ENCODE data around the gene NEIL3. TPM values are rescaled to one million over a fixed set of nuclear protein-coding genes. Genes with fewer than 3 reads are reported as not detected.
"Not testable (repeated sequence)": the region's sequence is repeated elsewhere in the genome, so short reads cannot be mapped to it uniquely, and the experiment has no call there.

The NEIL3 gene
- polyA plus RNA-seq, 1 donor from 2014 or later = not detected

- H3K27me3 Mint-ChIP-seq = no peaks in the 10 kb centered on the region
- no peaks in the 10 kb centered on the region for H3K9me3 Mint-ChIP-seq
- H3K4me1 Mint-ChIP-seq = no peaks in the 10 kb centered on the region
- no peak overlapping the region for H3K4me3 Mint-ChIP-seq
- H3K36me3 Mint-ChIP-seq = no peaks in the 10 kb centered on the region
- no peak overlapping the region for H3K27ac Mint-ChIP-seq
Measured at GRCh38 chr4:177287255-177287654, 22.4 kb upstream of the NEIL3 start.

- H3K4me3 Mint-ChIP-seq = no peak overlapping the region
- H3K27me3 Mint-ChIP-seq = no peaks in the 10 kb centered on the region
- H3K4me1 Mint-ChIP-seq = no peaks in the 10 kb centered on the region
- no peak overlapping the region for H3K27ac Mint-ChIP-seq
- H3K9me3 Mint-ChIP-seq = no peaks in the 10 kb centered on the region
- H3K36me3 Mint-ChIP-seq = no peaks in the 10 kb centered on the region
Measured at GRCh38 chr4:177288335-177288734, 21.3 kb upstream of the NEIL3 start.

GRCh38 chr4:177290780-177291179 is 18.9 kb upstream of the NEIL3 start:
- Mint-ChIP-seq H3K27ac (no peak overlapping the region), H3K9me3 (peaks cover 0 to 2% (median 0%) of the 10 kb centered on the region in 3 donors), H3K27me3 (no peaks in the 10 kb centered on the region), H3K36me3 (no peaks in the 10 kb centered on the region), H3K4me1 (no peaks in the 10 kb centered on the region), H3K4me3 (no peak overlapping the region)

DNA sequence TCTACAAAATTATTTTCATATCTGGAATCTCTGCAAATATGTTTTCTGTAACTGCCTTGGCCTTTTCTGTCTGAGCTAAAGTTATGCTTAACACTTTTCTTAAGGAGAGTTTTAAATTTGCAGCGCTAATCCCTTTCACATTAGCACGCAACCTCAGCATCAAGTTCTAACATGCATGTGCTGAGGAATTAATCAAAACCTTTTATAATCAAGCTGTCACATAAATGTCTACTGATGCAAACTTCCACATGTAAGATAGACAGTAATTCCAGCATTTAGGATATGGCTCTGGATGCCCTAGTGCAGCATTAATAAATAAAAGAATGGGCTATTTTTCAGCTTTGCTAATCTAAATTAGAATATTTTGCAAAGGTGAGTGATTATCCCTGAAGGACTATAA is 17.5 kb upstream of the NEIL3 start:
- Mint-ChIP-seq H3K4me3 (no peak overlapping the region), H3K27ac (no peak overlapping the region), H3K4me1 (no peaks in the 10 kb centered on the region), H3K36me3 (no peaks in the 10 kb centered on the region), H3K9me3 (peaks cover 0 to 2% (median 0%) of the 10 kb centered on the region in 3 donors), H3K27me3 (no peaks in the 10 kb centered on the region)

GRCh38 chr4:177293208-177294033 is 16.3 kb upstream of the NEIL3 start:
- Mint-ChIP-seq H3K27me3 (no peaks in the 10 kb centered on the region), H3K4me1 (no peaks in the 10 kb centered on the region), H3K27ac (no peak overlapping the region), H3K36me3 (no peaks in the 10 kb centered on the region), H3K4me3 (no peak overlapping the region), H3K9me3 (peaks cover 2 to 9% (median 8%) of the 10 kb centered on the region in 3 donors)

DNA sequence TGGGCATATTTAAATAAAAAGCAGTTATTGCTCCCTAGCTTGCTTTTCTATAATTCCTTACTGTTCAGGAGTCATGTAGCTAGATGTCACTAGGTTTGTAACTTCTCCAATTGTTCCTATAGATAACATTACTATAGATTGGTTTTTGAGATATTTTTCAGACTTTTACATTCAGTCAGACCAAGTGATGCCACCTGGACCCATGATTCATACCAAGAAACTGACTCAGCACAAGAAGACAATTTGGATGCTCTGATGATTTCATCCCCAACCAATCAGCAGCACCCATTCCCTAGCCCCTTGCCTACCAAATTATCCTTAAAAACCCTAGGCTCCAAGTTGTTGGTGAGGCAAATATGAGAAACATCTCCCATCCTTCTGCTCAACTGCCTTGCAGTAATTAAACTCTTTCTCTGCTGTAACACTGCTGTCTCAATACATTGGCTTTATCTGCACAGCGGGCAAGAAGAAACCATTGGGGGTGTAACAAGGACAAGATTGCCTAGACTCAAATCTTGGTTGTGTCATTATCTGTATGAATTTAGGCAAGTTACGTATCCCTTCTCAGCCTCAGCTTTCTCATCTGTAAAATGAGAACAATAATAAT is 11.8 kb upstream of the NEIL3 start:
- Mint-ChIP-seq H3K27me3 (no peaks in the 10 kb centered on the region), H3K9me3 (peaks cover 2 to 9% (median 8%) of the 10 kb centered on the region in 3 donors), H3K4me3 (no peak overlapping the region), H3K36me3 (no peaks in the 10 kb centered on the region), H3K4me1 (peaks cover 0 to 2% (median 0%) of the 10 kb centered on the region in 3 donors), H3K27ac (no peak overlapping the region)

- no peak overlapping the region for H3K27ac Mint-ChIP-seq
- peaks cover 0 to 2% (median 0%) of the 10 kb centered on the region in 3 donors for H3K4me1 Mint-ChIP-seq
- H3K4me3 Mint-ChIP-seq = no peak overlapping the region
- no peaks in the 10 kb centered on the region for H3K36me3 Mint-ChIP-seq
- H3K9me3 Mint-ChIP-seq = peaks cover 0 to 9% (median 8%) of the 10 kb centered on the region in 3 donors
- no peaks in the 10 kb centered on the region for H3K27me3 Mint-ChIP-seq
Measured at GRCh38 chr4:177301126-177301639, 8.5 kb upstream of the NEIL3 start.

- peaks cover 0 to 2% (median 0%) of the 10 kb centered on the region in 3 donors for H3K4me1 Mint-ChIP-seq
- no peak overlapping the region for H3K27ac Mint-ChIP-seq
- H3K4me3 Mint-ChIP-seq = no peak overlapping the region
- peaks cover 0 to 7% (median 7%) of the 10 kb centered on the region in 3 donors for H3K9me3 Mint-ChIP-seq
- no peaks in the 10 kb centered on the region for H3K36me3 Mint-ChIP-seq
- no peaks in the 10 kb centered on the region for H3K27me3 Mint-ChIP-seq
Measured at GRCh38 chr4:177302371-177303100, 7.1 kb upstream of the NEIL3 start.

- Mint-ChIP-seq H3K27me3 (no peaks in the 10 kb centered on the region), H3K27ac (no peak overlapping the region), H3K36me3 (no peaks in the 10 kb centered on the region), H3K9me3 (no peaks in the 10 kb centered on the region), H3K4me3 (no peak overlapping the region), H3K4me1 (peaks cover under 1 to 2% (median 1%) of the 10 kb centered on the region in 3 donors)
Measured at GRCh38 chr4:177304094-177304493, 5.6 kb upstream of the NEIL3 start.

DNA sequence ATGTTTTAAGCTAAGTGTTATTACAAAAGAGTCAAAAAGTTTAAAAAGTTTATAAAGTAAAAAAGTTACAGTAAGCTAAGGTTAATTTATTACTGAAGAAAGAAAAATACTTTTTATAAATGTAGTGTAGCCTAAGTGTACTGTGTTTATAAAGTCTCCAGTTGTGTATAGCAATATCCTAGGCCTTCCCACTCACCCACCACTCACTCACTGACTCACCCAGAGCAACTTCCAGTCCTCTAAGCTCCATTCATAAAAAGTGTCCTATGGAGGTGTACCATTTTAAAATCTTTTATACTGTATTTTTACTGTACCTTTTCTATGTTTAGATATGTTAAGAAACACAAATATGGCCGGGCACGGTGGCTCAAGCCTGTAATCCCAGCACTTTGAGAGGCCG is 4.8 kb upstream of the NEIL3 start:
- not testable (repeated sequence) for H3K4me3 Mint-ChIP-seq, H3K9me3 Mint-ChIP-seq, H3K4me1 Mint-ChIP-seq, H3K36me3 Mint-ChIP-seq, H3K27me3 Mint-ChIP-seq, H3K27ac Mint-ChIP-seq

GRCh38 chr4:177308125-177308524 is 1.5 kb upstream of the NEIL3 start:
- Mint-ChIP-seq H3K36me3 (no peaks in the 10 kb centered on the region), H3K27ac (no peak overlapping the region), H3K9me3 (no peaks in the 10 kb centered on the region), H3K4me1 (peaks cover 4 to 12% (median 10%) of the 10 kb centered on the region in 3 donors), H3K4me3 (peak overlapping the region in 3 of 4 donors; percentile 29 to 54 (median 41)), H3K27me3 (no peaks in the 10 kb centered on the region)

DNA sequence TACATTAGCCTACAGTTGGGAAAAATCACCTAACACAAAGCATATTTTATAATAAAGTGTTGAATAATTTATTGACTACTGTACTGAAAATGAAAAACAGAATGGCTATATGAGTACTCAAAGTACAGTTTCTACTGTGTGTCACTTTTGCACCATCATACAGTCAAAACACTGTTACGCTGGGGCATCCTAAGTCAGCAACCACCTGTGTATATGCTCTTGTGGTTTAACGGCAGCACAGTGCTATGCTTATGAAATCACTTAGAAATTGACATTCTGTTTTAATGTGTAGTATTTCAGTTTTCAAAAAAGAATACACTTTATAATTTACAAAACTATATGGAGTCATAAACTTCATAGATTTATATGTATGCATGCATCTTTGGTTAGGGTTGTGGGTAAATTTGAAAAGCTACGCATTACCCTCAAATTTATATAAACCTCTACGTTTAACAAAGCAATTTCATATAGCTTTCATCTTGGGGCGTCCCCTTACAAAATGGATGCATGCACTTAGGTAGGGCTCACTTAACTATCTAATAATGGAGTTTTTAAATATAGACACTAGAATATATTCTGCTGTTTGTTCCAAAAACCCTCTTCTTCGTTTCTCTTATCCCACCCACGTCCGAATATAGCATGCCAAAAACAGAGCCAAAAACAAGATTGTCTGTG is 690 bp upstream of the NEIL3 start:
- H3K36me3 Mint-ChIP-seq = peaks cover under 1% of the 10 kb centered on the region
- H3K4me3 Mint-ChIP-seq = peak overlapping the region; percentile 59 to 96 (median 92)
- no peaks in the 10 kb centered on the region for H3K27me3 Mint-ChIP-seq
- no peaks in the 10 kb centered on the region for H3K9me3 Mint-ChIP-seq
- H3K27ac Mint-ChIP-seq = peak overlapping the region; percentile 12 to 91 (median 87)
- H3K4me1 Mint-ChIP-seq = peaks cover 4 to 12% (median 10%) of the 10 kb centered on the region in 3 donors

- H3K4me1 Mint-ChIP-seq = peaks cover 12 to 22% (median 18%) of the 10 kb centered on the region in 3 donors
- H3K27me3 Mint-ChIP-seq = no peaks in the 10 kb centered on the region
- no peaks in the 10 kb centered on the region for H3K9me3 Mint-ChIP-seq
- peak overlapping the region in 1 of 4 donors; percentile 89 for H3K4me3 Mint-ChIP-seq
- peaks cover 1% of the 10 kb centered on the region for H3K36me3 Mint-ChIP-seq
- no peak overlapping the region for H3K27ac Mint-ChIP-seq
Measured at GRCh38 chr4:177311589-177311988, 1.9 kb downstream of the NEIL3 start.

DNA sequence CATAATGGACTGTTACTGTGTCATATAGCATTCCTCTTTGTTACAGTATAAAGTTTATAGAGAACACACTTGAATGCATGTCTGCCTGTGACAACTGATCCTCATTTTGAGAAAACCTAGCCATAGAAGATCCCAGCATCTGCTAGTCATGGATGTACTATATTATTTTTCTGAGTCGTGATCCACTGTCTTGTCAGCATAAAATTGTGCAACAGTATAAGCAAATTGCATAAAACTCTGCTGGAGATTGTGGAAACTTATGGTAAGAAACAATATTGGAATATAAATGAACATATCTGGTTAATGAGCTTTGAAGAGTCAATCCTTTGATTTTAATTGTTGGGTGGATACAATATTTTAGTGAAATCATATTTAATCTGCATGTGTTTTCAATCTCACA is 3.6 kb downstream of the NEIL3 start:
- Mint-ChIP-seq H3K9me3 (no peaks in the 10 kb centered on the region), H3K4me1 (peaks cover 12 to 22% (median 19%) of the 10 kb centered on the region in 3 donors), H3K4me3 (no peak overlapping the region), H3K27ac (no peak overlapping the region), H3K27me3 (no peaks in the 10 kb centered on the region), H3K36me3 (peaks cover 1% of the 10 kb centered on the region)
